GM19438 (cell line): ENCODE results near the gene ADAMTSL4.
A peak's percentile ranks its signal among the peaks of the same experiment; 100 is the strongest.

ENCODE experiments used
- ATAC-seq: cut with Tn5 transposase; IDR thresholded peaks from one replicate; pipeline ENCODE4 v1.9.1; 2021; ENCODE audit warnings: low read depth; ENCODE audit not compliant: unreplicated experiment

Gene ADAMTSL4

GRCh38 chr1:150553392-150554085 lies 4.3 kb downstream of the ADAMTSL4 start:
- ATAC-seq: no peak

- no peak for ATAC-seq
These were observed 4.9 kb downstream of the ADAMTSL4 start for GRCh38 chr1:150554086-150554452.

GRCh38 chr1:150555198-150555970 lies 6.2 kb downstream of the ADAMTSL4 start:
- ATAC-seq: no peak

GRCh38 chr1:150555971-150556865 lies 7.0 kb downstream of the ADAMTSL4 start:
- ATAC-seq: no peak

GRCh38 chr1:150557065-150557600 lies 7.9 kb downstream of the ADAMTSL4 start:
- no peak for ATAC-seq

GRCh38 chr1:150557813-150558212 lies 8.6 kb downstream of the ADAMTSL4 start:
- no peak for ATAC-seq

GRCh38 chr1:150558303-150558704 lies 9.1 kb downstream of the ADAMTSL4 start:
- ATAC-seq: no peak

- no peak for ATAC-seq
These were observed 9.8 kb downstream of the ADAMTSL4 start for GRCh38 chr1:150558761-150559655.

GRCh38 chr1:150559656-150560010 lies 10.4 kb downstream of the ADAMTSL4 start:
- ATAC-seq: no peak

- no peak for ATAC-seq
These were observed 10.8 kb downstream of the ADAMTSL4 start for GRCh38 chr1:150560011-150560438.

- ATAC-seq: peak; percentile 26
These were observed 11.5 kb downstream of the ADAMTSL4 start for GRCh38 chr1:150560576-150561253.

GRCh38 chr1:150561254-150561973 lies 12.2 kb downstream of the ADAMTSL4 start:
- ATAC-seq: peak; percentile 10

GRCh38 chr1:150561974-150562445 lies 12.8 kb downstream of the ADAMTSL4 start:
- ATAC-seq: peak; percentile 35

GRCh38 chr1:150562446-150563339 lies 13.5 kb downstream of the ADAMTSL4 start:
- ATAC-seq: peak; percentile 32

- ATAC-seq: no peak
These were observed 14.3 kb downstream of the ADAMTSL4 start for GRCh38 chr1:150563340-150564038.

- no peak for ATAC-seq
These were observed 15.1 kb downstream of the ADAMTSL4 start for GRCh38 chr1:150564051-150564991.
